Medulla oblongata (tissue), 1 donor: ENCODE measurements around the gene LRCH1.

Experiments used
- DNase-seq: peaks from one replicate; pipeline ENCODE4 v3.0.0-alpha.2; 2015; ENCODE audit errors: extremely low spot score

LRCH1 gene

DNA sequence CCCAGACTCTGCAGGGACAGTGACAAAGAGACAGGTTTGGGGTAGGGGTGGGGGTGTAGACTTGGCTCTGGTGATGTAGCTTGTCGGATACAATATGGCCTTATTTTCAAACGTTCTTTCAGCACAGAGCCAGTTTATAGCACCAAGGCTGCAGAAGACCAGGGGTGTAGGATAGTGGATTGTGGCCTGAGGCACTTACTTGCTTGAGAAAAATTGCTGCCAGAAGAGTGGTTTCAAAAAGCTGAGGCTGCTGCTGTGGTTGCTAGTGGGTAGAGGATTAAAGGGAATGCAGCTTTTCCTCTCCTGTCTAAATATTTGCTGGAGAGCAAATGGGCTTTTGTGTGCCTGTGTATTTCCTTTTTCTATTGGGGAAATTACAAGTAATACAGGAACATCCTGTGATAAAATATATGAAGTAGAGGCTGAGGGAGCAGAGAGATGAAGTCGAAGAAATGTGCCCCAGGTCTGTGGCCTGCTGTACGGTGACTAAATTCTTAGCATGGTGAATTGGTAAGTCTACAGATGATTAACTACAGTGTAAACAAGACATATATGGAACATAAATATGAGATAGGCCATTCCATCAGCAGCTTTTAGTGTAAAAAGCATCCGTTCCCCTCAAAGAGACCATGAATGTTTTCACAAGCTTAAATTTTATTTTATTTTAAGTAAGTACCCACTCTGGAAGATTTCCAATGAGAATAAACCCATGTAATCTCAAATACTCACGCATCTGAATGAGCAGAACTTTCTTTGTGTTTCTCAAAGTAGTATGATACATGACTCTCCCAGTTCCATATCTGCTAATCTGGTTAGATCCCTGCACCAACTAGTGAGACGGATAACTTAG, 112.9 kb downstream of the LRCH1 start:
- DNase-seq, result no peak

DNA sequence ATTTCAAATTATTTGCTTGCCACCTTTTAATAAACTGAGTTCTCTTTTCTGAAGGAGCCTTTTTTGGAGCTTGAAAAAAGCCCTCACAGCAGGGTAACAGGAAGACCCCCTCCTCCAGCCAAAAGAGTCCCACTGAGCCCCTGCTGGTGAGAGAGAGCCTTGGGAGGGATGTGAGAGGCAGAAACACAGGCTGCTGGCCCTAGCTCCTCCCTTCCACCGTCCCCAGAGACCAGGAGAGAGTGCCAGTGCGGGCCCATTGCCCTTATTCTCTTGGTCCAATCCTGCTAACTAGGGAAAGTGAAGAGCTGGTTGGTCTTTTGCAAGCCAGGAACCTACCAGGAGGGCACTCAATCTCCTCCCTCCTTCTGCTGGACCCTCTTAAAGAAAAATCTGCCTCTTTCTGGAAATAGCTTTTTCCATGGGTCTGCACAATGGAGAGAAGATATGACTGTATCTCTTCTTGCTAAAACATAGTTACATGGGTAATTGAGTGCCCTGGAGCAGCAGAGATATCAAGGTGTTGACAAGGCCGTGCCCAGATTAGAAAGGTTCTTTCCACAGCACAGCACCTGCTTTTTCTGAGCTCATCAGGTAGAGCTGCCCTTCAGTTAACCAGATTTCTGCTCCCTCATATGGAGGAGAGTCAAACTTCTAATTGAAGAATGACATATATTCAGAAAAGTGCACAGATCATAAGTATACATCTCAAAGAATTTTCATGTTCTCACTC, 113.9 kb downstream of the LRCH1 start:
- no peak for DNase-seq

DNA sequence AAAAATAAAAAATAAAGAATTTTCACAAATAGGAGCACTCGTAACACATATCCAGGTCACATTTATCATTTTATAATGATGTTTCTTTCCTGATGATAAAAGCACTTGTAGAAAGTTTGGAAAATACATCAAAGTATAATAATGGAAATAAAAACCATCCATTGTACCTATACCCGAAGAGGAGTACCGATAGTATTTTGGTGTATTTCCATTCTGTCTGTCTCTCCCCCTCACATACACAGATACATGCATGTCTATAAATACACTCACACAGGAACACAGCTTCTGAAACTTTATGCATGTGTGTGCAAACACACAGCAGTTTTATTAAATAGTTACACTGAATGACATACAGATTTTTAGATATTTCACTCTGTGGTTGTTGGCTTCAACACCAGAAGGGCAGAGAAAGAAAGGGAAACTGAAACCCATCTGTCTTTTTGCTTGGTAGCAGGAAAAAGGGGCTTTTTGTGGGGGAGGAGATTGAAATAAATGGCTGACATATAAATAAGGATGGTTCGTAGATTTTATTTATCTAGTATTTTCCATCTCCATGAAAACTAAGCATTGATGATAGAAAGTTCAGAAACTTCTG, 114.8 kb downstream of the LRCH1 start:
- no peak for DNase-seq

DNA sequence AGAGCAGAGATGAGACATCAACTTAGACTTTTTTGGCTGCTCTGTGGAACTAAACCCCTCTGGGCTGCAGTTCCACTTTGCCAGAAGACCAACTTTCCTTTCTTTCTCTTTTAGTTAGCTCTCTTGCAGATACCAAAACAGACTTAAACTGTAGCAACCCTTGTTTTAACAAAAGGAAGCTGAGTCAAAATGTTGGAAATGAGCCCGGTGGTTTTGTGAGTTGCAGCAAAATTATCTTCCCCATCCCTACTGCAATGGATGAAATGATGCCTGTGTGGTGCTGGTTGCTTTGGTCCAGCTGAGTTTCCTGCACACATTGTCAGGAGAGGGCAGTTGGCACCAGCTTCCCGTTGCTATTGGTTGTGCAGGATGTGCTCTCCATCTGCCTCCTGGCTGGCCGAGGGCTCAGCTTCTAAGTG, 115.3 kb downstream of the LRCH1 start:
- DNase-seq, result peak; percentile 74

DNA sequence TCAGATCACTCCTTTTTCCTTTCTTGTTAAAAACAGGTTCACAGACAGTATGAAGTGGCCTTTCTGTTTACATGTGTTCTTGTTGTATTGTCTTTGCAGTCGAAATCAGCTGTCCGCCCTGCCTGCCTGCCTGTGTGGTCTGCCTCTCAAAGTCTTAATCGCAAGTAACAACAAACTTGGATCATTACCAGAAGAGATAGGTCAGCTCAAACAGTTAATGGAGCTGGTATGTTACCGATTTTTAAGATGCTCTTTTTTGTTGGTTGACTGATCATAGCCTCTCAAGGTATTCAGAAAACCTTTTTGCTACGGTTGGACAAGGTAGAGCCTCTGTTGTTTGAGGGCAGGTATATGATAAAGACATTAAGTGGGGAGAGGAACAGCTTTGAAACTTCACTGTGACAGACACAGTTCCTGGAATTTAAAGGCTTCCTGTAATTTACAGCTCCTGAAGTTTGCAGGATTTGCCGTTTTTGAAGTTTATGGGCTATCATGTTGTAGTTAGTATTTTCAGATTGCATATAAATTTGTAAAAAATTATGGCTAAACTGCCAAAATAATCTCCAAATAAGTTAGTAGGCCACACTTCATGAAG, 116.1 kb downstream of the LRCH1 start:
- no peak for DNase-seq

DNA sequence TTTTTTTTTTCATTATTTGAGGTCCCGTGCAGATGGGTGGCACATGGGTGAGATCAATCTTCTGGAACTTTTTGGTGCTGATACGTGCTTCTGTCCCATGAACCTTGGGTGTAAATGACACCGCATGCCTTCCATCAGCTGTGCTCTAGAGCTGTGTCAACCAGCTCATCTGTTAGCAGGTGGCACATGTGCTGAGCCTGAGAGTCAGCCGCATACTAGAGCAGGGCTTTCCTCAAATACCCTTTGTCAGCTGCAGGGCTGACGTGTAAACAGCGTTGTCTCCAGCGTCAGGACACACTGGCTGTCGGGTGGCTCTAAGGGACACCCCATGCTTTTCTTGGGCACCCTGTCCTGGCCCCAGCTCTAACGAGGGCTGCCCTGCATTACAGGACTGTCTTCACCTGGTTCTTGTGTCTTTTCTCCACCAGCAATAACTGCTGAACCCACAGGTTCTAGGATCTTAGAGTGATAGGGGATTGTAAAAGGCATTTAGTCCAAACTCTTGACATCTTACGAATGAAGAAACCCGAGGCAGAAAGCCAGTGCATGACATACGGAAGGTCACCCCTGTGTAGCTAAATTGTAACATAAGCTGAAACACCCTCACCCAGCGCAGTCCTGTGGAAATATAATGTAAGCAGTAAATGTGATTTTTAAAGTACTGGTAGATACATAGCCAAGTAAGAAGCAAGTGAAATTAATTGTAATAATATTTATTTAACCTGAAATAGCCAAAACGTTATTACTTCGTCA, 119.5 kb downstream of the LRCH1 start:
- no peak for DNase-seq

DNA sequence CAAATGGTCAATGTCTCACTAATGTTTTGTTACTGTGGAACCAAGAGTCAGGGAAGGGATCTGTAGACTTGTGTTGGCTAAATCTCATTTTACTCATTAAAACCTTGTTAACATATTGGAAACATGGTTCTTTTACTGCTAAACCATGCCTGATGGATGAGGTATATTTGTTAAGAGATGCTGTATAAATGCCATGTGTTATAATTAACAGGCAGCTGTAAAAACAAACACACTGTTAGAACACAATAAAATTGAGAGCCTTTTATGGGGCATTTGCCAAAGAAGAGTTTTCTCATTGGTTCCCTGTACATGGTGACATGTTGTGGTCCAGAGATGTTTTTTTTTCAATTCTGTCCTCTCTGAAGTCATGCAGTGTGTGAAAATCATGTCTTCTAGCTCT, 122.0 kb downstream of the LRCH1 start:
- DNase-seq, result no peak

DNA sequence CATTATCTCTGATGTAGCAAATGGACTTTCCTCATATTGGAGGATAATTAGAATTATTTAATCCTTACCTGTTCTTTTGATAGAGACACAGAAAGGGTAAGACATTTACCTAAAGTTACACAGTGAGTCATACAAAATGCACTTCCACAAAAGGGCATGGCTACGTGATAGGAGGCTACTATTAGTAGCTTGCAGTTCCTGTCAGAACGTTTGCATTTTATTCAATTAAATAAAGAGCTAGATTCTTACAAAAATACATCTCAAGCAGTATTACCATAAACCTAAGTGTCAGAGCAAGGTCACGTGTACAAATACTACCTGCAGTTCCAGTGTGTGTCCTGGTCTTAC, 123.4 kb downstream of the LRCH1 start:
- DNase-seq, result no peak

DNA sequence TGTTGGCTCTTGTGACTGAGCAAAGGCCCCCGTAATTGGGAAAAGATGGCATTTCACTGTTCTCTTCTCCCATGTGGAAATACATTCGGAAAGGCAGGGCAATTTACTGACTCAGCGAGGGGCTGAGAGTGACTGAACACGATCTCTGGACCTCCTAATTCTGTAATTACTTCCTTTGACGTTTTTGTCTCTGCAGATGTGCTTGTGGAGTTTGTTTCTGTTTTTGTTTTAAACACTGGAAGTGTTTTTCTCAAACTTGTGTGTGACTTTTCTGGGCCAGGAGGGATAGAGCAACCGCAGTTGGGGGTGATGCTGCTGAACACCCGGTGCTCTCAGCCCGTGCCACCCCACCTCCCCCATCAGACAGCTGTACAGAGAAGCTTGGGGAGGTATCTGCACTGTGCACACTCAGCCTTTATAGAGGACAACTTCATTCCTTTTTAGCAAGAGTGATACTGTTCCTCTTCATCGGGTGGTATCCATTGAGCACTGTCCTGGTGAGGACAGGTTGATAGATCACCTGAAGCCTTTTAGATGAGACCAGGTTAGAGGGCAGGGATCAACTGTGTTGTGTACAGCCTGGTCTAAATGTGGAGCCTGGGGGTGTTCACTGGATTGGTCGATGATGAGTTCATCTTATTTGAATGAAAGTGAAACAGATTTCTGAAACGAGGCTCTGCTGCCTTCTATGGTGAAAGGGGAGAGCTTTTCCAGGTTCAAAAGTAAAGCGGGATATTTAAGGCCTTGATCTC, 126.6 kb downstream of the LRCH1 start:
- DNase-seq, result peak; percentile 70

DNA sequence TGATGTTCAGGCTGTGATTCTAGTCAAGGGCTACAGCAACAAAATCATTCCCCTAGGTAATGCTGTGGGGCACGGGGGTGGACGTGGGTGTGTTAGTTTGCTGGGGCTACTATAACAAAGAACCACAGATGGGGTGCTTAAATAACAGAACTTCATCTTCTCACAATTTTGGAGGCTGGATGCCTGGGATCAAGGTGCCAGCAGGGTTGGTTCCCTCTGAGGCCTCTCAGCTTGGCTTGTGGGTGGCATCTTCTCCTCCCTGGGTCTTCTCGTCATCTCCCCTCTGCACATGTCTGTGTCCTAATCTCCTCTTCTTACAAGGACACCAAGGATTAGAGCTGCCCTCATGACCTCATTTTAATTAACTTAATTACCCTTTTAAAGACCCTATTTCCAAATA, 129.0 kb downstream of the LRCH1 start:
- DNase-seq, result no peak

DNA sequence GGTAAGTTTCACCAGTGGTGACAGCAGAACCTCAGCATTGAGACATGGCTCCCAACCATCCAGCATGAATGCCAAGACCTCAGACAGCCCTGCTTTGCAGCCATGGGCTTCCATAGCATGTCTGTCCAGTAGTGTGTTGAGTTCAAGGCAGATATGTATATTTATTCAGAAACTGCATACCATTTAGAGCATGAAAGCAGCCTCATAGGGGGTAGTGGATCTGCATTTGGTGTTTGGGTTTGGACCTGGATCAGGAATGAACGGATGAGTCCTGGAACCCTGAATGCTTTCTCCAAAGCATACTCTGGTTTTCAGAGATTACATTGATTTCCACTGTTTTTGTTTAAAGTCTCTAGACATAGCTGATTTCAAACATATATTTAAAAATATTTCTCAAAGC, 129.7 kb downstream of the LRCH1 start:
- DNase-seq, result no peak

DNA sequence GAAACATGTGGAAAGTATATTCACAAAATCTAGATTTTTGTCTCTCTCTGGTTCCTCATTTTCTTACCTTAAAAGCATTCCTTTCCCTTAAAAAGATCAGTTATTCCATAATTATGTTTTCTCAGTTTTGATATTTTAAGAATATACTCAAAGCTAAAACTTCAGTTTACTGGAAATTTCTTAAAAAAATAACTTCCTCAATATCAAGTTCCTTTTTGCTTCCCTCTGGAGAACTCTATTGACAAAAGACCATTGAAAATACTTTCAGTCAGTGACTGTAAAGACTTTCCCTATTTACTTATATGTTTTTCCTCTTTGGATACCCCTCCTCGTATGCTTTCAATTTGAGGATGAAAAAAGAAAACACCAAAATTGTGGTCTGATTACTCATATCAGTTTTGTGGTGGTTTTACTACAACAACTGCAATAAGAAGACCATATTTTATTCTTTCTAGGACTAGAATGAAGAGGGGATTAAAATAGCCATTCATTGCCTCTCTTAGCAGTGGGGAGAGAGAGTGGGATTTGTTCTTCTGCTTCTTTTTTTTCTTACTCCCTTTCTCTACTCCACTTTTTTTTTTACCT, 130.8 kb downstream of the LRCH1 start:
- no peak for DNase-seq

DNA sequence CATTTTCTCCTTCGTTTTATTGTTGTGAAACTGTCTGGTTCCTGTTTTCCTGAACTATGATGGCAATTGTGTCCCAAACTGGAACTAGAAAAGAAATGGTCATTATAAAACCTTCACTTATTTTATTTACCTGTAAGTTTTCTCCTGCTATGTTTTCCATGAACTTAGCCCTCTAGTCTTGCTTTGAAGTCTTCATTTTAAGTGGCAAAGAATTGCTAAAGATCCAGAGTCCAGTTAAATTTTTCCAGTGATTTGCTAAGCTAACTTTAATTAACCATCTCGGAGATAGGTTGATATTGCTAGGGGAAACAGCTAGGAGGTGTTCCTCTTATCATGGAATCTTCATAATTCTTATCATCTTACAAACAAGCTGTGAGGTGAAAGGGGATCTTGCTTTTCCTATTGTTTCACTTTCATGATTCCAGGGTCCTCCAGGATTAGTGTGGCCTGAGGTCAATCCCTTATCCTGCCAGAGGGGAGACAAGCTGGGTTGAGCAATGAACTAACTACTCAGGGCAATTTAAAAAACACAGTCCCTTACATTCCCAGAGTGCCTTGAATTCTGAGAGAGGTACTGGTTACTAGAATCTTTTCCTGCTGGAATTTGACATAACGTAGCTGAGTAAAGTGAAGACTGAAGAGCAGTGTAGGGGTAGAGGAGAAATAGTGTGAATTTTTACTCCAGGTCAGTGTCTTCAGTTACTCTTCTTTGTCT, 131.5 kb downstream of the LRCH1 start:
- DNase-seq, result no peak

DNA sequence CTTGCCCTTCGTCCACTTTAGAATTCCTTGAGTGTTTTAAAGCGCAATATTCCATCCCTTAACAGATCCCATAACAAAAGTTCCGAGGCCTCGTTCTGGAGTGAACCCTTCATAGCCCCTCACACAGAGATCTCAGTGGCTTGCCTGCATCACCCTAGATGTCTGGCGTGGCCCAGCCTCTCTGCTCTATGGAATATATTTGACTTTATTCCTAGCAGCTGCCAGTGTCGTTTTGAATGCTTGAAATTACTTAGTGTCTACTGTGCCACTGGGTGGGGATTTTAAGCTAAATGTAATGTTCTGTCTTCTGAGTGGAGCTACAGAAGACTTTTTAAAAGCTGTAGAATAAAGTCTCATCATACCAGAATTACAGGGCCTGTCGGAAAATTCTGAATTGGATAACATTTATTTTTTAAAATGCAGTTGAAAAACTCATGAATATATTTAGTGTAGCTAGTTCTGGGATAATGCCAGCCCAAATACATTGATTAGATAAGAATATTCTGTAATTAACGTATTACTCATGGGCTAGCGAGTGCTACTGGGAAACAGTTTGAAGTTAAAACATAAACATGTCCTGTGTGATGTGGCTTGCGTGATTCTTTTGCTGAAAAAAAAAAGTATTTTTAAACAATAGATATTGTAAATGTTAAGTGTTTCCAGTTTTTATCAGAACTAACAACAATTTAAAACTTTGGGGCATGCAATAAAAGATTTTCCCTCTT, 132.2 kb downstream of the LRCH1 start:
- no peak for DNase-seq

DNA sequence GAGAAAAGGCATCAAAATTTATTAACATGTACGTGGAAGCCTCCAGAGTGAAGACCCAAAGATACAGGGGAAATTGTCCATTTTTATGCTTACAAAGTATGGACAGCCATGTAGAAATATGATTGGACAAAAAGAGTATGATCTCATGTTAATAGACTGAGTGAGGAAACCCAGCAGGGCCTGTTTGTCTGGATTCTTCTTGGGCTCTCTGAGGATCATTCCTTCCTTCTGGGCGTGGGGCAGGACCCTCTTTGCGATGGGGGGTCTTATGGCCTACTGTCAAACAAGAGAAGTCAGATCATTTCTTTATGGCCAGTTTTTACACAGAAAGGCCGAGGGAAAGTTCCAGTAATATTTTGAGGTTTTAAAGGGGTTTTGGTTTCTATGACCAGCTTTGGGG, 133.2 kb downstream of the LRCH1 start:
- no peak for DNase-seq

DNA sequence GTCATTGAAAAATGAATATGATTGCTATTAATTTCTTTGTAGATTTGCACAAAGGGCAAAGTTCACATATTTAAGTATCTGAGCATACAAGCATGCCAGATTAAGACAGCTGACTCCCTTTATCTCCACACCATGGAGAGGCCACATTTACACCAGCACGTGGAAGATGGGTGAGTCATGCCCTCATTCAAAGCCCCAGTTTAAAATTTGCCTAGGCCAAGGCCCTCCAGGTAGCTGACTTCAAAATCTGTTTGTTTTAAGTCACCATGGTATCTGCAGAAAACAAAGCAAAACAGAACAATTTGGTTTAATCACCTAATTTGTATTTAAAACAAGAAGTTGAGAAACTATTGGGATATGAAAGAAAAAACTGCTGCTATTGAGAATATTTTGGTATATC, 134.8 kb downstream of the LRCH1 start:
- DNase-seq, result no peak

DNA sequence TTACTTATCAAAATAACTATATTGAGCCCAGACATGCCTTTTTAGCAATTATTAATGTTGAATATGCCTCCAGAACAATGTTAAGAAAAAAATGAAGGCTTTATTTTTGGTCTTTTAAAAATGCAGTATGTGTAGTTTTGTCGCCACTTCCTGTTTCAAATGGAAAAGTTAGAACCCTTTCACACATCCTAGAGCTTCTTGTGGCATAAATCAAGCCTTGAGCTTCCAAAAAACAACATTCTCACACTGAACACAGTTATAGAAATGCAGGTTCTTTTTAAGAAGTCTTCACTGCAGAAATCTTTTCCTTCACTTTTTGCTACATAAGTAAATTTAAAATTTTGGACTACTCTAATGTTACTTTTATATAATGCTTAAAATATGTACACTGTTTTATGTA, 135.3 kb downstream of the LRCH1 start:
- DNase-seq, result no peak

DNA sequence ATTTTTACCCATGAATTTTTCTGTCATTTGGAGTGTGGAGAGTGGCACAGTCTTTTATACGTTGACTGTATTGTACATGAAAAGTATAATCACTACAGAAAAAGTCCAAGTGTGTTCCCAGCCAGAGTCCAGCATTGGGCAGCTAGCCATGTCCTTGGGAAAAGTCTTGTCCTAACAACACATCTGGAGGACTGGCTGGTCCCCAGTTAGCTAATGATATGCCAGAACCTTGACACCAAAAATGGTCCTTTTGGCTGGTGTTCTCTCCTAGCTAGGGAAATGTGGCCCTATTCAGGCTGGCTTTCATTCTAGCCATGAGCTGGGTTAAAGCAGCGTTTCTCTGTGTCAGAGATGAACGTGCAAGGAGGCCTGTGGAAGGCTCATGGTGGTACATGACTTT, 145.0 kb downstream of the LRCH1 start:
- DNase-seq, result no peak

DNA sequence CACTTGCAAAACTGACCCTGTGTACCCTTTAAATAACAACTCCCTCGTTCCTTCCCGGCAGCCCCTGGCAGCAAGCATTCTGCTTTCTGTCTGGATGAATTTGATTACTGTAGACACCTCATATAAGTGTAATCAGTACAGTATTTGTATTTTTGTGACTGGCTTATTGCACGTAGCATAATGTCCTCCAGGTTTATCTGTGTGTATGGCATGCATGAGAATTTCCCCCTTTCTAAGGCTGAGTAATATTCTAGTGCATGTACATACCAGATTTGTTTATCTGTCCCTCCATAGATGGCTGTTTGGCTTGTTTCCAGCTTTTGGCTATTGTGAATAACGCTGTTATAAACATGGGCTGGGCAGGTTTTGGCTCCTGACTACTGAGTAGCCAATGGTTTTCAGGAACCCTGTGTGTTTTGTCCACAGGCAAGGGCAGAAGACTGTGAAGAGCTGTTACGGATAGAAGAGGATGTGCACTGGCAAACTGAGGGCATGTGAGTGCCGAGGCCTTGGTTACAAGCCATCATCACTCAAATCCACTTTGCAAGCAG, 146.0 kb downstream of the LRCH1 start:
- no peak for DNase-seq
